DMS114 treated with DMSO at 0.1 percent for 48 hours (cell line): ENCODE results near the gene TIGIT.

ENCODE experiments used
- DNase-seq: peaks from one replicate; lab custom pipeline; 2025; ENCODE audit not compliant: unreplicated experiment; lab: John Stamatoyannopoulos, UW

TIGIT gene

GRCh38 chr3:114310695-114311094 lies 16.9 kb downstream of the TIGIT start:
- no peak for DNase-seq

GRCh38 chr3:114313426-114313825 lies 19.6 kb downstream of the TIGIT start:
- DNase-seq: no peak

GRCh38 chr3:114314282-114314681 lies 20.5 kb downstream of the TIGIT start:
- DNase-seq: no peak

GRCh38 chr3:114318295-114318694 lies 24.5 kb downstream of the TIGIT start:
- DNase-seq: no peak

- DNase-seq: no peak
Observed at GRCh38 chr3:114319453-114319852, 25.6 kb downstream of the TIGIT start.

- no peak for DNase-seq
Observed at GRCh38 chr3:114320246-114320645, 26.4 kb downstream of the TIGIT start.

- no peak for DNase-seq
Observed at GRCh38 chr3:114323546-114324254, 29.9 kb downstream of the TIGIT start.

- no peak for DNase-seq
Observed at GRCh38 chr3:114327665-114328064, 33.8 kb downstream of the TIGIT start.

- no peak for DNase-seq
Observed at GRCh38 chr3:114328345-114328744, 34.5 kb downstream of the TIGIT start.

GRCh38 chr3:114329823-114330222 lies 36.0 kb downstream of the TIGIT start:
- DNase-seq: no peak

- no peak for DNase-seq
Observed at GRCh38 chr3:114331007-114331406, 37.2 kb downstream of the TIGIT start.

- DNase-seq: no peak
Observed at GRCh38 chr3:114331710-114332109, 37.9 kb downstream of the TIGIT start.

- DNase-seq: no peak
Observed at GRCh38 chr3:114332342-114333179, 38.7 kb downstream of the TIGIT start.

GRCh38 chr3:114333180-114333922 lies 39.5 kb downstream of the TIGIT start:
- DNase-seq: no peak

GRCh38 chr3:114333923-114334240 lies 40.1 kb downstream of the TIGIT start:
- DNase-seq: no peak

- no peak for DNase-seq
Observed at GRCh38 chr3:114336122-114336697, 42.4 kb downstream of the TIGIT start.

GRCh38 chr3:114336857-114337256 lies 43.0 kb downstream of the TIGIT start:
- DNase-seq: no peak

- no peak for DNase-seq
Observed at GRCh38 chr3:114338651-114339357, 45.0 kb downstream of the TIGIT start.

GRCh38 chr3:114344492-114344891 lies 50.7 kb downstream of the TIGIT start:
- DNase-seq: no peak

GRCh38 chr3:114350271-114350670 lies 56.4 kb downstream of the TIGIT start:
- no peak for DNase-seq

GRCh38 chr3:114350690-114351089 lies 56.9 kb downstream of the TIGIT start:
- DNase-seq: no peak
